ENCODE measurements around the gene PILRA. TPM values are rescaled to one million over a fixed set of nuclear protein-coding genes. Genes with fewer than 3 reads are reported as not detected.

PILRA gene
- total and polyA plus RNA-seq, 12 donors: 3.2 to 18.9 (median 12.0) TPM

DNA sequence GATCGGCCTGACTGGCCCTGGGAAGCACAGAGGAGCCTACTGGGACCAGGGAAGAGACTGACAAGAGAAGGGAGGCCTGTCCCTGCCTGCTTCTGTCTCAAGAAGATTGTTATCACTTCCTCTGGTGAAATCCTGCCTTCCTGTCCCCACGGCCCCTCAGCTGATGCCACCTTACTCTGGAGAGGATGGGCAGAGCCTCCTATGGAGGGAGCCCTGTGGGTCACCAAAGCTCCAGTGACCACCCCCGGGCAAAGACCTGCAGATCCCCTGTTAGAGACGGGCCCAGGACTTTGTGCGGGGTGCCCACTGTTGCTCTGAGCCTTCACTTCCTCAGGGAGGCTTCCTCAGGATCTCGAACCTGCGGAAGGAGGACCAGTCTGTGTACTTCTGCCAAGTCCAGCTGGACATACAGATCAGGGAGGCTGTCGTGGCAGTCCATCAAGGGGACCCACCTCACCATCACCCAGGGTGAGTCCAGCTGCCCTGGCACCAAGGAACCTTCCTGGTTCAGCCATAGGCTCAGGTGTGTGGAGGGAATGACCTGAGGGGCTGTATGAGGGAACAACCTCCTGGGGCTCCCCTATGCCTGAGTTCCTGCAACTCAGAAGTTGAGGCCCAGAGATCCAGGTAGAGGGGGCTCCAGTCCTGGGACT is 16.7 kb upstream of the PILRA start:
- TF ChIP-seq, protein P1, sequence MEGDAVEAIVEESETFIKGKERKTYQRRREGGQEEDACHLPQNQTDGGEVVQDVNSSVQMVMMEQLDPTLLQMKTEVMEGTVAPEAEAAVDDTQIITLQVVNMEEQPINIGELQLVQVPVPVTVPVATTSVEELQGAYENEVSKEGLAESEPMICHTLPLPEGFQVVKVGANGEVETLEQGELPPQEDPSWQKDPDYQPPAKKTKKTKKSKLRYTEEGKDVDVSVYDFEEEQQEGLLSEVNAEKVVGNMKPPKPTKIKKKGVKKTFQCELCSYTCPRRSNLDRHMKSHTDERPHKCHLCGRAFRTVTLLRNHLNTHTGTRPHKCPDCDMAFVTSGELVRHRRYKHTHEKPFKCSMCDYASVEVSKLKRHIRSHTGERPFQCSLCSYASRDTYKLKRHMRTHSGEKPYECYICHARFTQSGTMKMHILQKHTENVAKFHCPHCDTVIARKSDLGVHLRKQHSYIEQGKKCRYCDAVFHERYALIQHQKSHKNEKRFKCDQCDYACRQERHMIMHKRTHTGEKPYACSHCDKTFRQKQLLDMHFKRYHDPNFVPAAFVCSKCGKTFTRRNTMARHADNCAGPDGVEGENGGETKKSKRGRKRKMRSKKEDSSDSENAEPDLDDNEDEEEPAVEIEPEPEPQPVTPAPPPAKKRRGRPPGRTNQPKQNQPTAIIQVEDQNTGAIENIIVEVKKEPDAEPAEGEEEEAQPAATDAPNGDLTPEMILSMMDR (IDR thresholded peaks at IDR 0.05): no peak
- TF ChIP-seq POLR2A (IDR thresholded peaks at IDR 0.05): no peak
- Histone ChIP-seq H3K27me3 (no peaks in the 10 kb centered on the region), H3K4me1 (replicated peaks in 1 of 2) (no peaks in the 10 kb centered on the region), H3K36me3 (replicated peaks in 1 of 2) (peaks cover 0 to 97% of the 10 kb centered on the region in 2 donors), H3K4me3 (no peak overlapping the region), H3K9me3 (replicated peaks in 1 of 3) (no peaks in the 10 kb centered on the region), H3K27ac (no peak overlapping the region)
- 87 to 97% (median 87%) methylated on average over 6 to 8 of the region's 8 CpGs for whole genome bisulfite sequencing, 4 donors
- DNase-seq: no peak
- intact Hi-C loops (cut with DNase I): loop anchor here in 1 of 2 donors (10.0 kb wide), 1 partner anchor 58 kb away; no protein-coding TSS in a partner anchor

DNA sequence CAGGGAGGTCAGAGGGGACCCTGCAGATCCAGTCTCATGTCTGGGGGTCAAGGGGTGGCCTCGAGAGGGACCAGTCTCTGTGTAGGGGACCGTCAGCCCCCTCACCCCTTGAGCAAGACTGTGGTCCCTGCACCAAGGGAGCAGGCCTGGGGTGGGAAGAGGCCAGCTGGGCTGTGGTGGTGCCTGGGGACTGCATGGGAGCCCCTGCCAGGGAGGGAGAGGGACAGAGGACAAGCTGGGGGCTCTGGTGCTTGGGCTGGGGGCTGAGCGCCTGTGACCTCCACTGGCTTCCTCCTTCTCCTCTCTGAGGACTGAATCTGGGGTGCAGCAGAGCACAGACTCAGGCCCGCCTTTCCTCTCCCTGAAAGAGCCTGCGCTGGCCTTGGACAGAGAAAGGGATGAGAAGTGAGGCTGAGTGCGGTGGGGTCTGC is 16.1 kb upstream of the PILRA start:
- TF ChIP-seq, protein P1 (IDR thresholded peaks at IDR 0.05): no peak
- no peak for TF ChIP-seq POLR2A (IDR thresholded peaks at IDR 0.05)

DNA sequence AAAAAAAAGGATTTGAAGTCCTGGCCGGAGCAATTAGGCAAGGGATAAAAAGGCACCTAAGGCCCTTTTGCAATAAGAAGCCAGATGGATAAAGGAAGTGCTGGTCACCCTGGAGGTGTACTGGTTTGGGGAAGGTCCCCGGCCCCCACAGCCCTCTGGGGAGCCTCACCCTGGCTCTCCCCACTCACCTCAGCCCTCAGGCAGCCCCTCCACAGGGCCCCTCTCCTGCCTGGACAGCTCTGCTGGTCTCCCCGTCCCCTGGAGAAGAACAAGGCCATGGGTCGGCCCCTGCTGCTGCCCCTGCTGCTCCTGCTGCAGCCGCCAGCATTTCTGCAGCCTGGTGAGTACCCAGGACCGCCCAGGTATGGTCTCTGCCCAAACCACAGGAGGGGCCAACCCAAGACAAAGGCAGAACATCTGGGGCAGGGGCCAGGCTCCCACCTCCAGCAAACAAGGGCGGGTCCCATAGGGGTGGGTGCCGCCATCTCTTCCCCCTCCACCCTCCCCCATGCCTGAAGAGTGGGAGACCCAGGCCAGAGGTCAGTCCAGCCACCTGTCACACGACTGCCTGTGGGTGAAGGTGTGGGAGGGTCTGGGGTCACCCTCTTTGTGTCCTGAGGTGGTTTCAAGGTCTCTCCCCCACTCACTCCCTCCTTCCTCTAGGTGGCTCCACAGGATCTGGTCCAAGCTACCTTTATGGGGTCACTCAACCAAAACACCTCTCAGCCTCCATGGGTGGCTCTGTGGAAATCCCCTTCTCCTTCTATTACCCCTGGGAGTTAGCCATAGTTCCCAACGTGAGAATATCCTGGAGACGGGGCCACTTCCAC is 15.0 kb upstream of the PILRA start, which contains the start of gene PILRB:
PILRB (plus strand) TSS at position 91 of the 830 bp plus-strand sequence; CDS start at position 277, 186 bp downstream.
- intact Hi-C loops (cut with DNase I): loop anchor here in 1 of 2 donors (10.0 kb wide), 1 partner anchor 57 kb away; no protein-coding TSS in a partner anchor
- H3K36me3 ChIP-seq (replicated peaks in 1 of 2): peaks cover 0 to 96% of the 10 kb centered on the region in 2 donors
- H3K4me1 ChIP-seq (replicated peaks in 1 of 2): no peaks in the 10 kb centered on the region
- WGBS, 4 donors: 67 to 80% (median 78%) methylated on average over 6 to 11 of the region's 11 CpGs
- no peak within 1 kb of the TSS for H3K27ac ChIP-seq
- no peak for TF ChIP-seq POLR2A (IDR thresholded peaks at IDR 0.05)
- TF ChIP-seq, protein P1 (IDR thresholded peaks at IDR 0.05): no peak
- H3K9me3 ChIP-seq (replicated peaks in 1 of 3): no peaks in the 10 kb centered on the region
- H3K27me3 ChIP-seq: no peaks in the 10 kb centered on the region
- DNase-seq: no peak
- H3K4me3 ChIP-seq: no peak within 1 kb of the TSS

More for the DNA sequence above, 16.1 kb upstream of the PILRA start:
- no peak for DNase-seq
- H3K4me3 ChIP-seq: no peak overlapping the region
- intact Hi-C loops (cut with DNase I): loop anchor here in 1 of 2 donors (10.0 kb wide), 1 partner anchor 58 kb away; no protein-coding TSS in a partner anchor
- H3K4me1 ChIP-seq (replicated peaks in 1 of 2): no peaks in the 10 kb centered on the region
- H3K36me3 ChIP-seq (replicated peaks in 1 of 2): peaks cover 0 to 98% of the 10 kb centered on the region in 2 donors
- H3K27me3 ChIP-seq: no peaks in the 10 kb centered on the region
- WGBS, 4 donors: 91 to 100% (median 96%) methylated on average over 2 to 6 of the region's 6 CpGs
- H3K27ac ChIP-seq: no peak overlapping the region
- no peaks in the 10 kb centered on the region for H3K9me3 ChIP-seq (replicated peaks in 1 of 3)

DNA sequence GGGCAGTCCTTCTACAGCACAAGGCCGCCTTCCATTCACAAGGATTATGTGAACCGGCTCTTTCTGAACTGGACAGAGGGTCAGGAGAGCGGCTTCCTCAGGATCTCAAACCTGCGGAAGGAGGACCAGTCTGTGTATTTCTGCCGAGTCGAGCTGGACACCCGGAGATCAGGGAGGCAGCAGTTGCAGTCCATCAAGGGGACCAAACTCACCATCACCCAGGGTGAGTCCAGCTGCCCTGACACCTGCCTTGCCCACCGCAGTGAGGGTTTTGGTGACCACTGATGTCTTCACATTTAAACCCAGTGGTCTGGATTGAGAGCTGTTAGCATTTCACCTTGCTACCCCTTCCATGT is 14.5 kb upstream of the PILRA start:
- no peak for TF ChIP-seq POLR2A (IDR thresholded peaks at IDR 0.05)
- TF ChIP-seq, protein P1 (IDR thresholded peaks at IDR 0.05): no peak
- Histone ChIP-seq H3K4me1 (replicated peaks in 1 of 2) (no peaks in the 10 kb centered on the region), H3K4me3 (no peak overlapping the region), H3K27me3 (no peaks in the 10 kb centered on the region), H3K27ac (no peak overlapping the region), H3K36me3 (replicated peaks in 1 of 2) (peaks cover 0 to 90% of the 10 kb centered on the region in 2 donors), H3K9me3 (replicated peaks in 1 of 3) (no peaks in the 10 kb centered on the region)
- intact Hi-C loops (cut with DNase I): loop anchor here in 1 of 2 donors (10.0 kb wide), 1 partner anchor 56 kb away; no protein-coding TSS in a partner anchor
- no peak for DNase-seq
- whole genome bisulfite sequencing, 4 donors: 89 to 94% (median 94%) methylated on average over 8 of the region's 8 CpGs; no CpG with 5 or more reads in 1 of the 4 donors

Data from adrenal gland (tissue), 12 donors.